Measurements from ENCODE around the gene CSTPP1. TPM values are rescaled to one million over a fixed set of nuclear protein-coding genes. Genes with fewer than 3 reads are reported as not detected.
"Not testable (repeated sequence)": the region's sequence is repeated elsewhere in the genome, so short reads cannot be mapped to it uniquely, and the experiment has no call there.

Gene CSTPP1
- total and polyA plus RNA-seq, 2 donors (not counting 1 experiment from before 2014, with no cell fraction given), result 11.5 to 29.0 TPM

DNA sequence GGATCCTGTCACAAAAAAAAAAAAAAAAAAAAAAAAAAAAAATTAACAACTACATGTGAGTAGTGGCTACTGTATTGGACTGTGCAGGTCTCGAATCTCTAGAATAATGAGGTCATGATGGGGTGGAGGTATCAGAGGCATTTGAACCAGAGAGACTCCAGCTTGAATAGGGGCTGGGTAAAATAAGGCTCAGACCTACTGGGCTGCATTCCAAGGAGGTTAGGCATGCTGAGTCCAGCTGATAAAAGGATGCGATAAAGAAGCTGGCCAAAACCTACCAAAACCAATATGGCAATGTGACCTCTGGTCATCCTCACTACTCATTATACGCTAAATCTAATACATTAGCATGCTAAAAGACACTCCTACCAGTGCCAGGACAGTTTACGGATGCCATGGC, 255.6 kb downstream of the CSTPP1 start:
- H3K4me1 Mint-ChIP-seq, result peaks cover 3% of the 10 kb centered on the region
- H2AFZ ChIP-seq (ENCODE audit: insufficient read depth, low read depth, low read length, poor library complexity, severe bottlenecking), result no peak overlapping the region

DNA sequence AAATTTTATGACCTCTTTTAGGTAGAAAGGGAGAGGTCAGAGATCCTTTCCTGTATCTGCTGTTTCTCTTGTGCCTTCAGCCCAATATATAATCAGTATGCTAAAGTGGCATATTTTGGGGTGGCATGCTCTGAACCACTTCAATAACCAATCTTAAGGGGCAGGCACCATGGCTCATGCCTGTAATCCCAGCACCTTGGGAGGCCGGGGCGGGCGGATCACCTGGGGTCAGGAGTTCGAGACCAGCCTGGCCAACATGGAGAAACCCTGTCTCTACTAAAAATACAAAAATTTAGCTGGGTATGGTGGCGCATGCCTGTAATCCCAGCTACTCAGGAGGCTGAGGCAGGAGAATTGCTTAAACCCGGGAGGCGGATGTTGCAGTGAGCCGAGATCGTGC, 261.6 kb downstream of the CSTPP1 start:
- H3K9ac ChIP-seq (ENCODE audit: low read length); H3K79me2 ChIP-seq (ENCODE audit: control insufficient read depth, insufficient read depth, low read length); CTCF ChIA-PET; H3K27ac ChIP-seq (ENCODE audit: low read length in 2 of 2); ATAC-seq (ENCODE audit: low read depth); DNase-seq; H3K4me1 Mint-ChIP-seq; H3K9me3 Mint-ChIP-seq (ENCODE audit: insufficient read depth); H3K4me3 Mint-ChIP-seq; H3K4me3 ChIP-seq (ENCODE audit: control extremely low read depth in 1 of 5, extremely low read depth in 1 of 5, insufficient read depth in 1 of 5, low read depth in 2 of 5, low read length in 4 of 5); H3K36me3 ChIP-seq (replicated peaks in 1 of 2; ENCODE audit: control extremely low read depth in 1 of 2, control insufficient read depth in 1 of 2, extremely low read depth in 1 of 2, insufficient read depth in 2 of 2, low read length in 1 of 2); H3K4me2 ChIP-seq (replicated peaks; ENCODE audit: low read depth, low read length, poor library complexity, severe bottlenecking); POLR2A ChIA-PET; H3K4me1 ChIP-seq (ENCODE audit: control insufficient read depth in 2 of 2, insufficient read depth in 2 of 2, low read length in 2 of 2); H3K27me3 ChIP-seq (replicated peaks in 1 of 4; ENCODE audit: control extremely low read depth in 1 of 4, control insufficient read depth in 3 of 4, insufficient read depth in 4 of 4, low read length in 3 of 4); H2AFZ ChIP-seq (ENCODE audit: insufficient read depth, low read depth, low read length, poor library complexity, severe bottlenecking); H3K27ac Mint-ChIP-seq; H3K9me3 ChIP-seq (ENCODE audit: control extremely low read depth in 1 of 3, control insufficient read depth in 2 of 3, insufficient read depth in 1 of 3, low read length in 2 of 3); H4K20me1 ChIP-seq (ENCODE audit: control insufficient read depth, insufficient read depth, low read length, poor library complexity, severe bottlenecking); intact Hi-C loops (cut with micrococcal nuclease): not testable (repeated sequence)
- 100% methylated on average over 6 of the region's 9 CpGs for WGBS (ENCODE audit: insufficient coverage)
- H3K27me3 Mint-ChIP-seq, result peaks cover 17% of the 10 kb centered on the region

More for the DNA sequence above, 255.6 kb downstream of the CSTPP1 start:
- H4K20me1 ChIP-seq (ENCODE audit: control insufficient read depth, insufficient read depth, low read length, poor library complexity, severe bottlenecking), result no peaks in the 10 kb centered on the region
- DNase-seq (no peak), ATAC-seq (ENCODE audit: low read depth) (no peak)
- no peaks in the 10 kb centered on the region for H3K9me3 Mint-ChIP-seq (ENCODE audit: insufficient read depth)
- no peak overlapping the region for H3K27ac Mint-ChIP-seq
- peaks cover 2 to 6% of the 10 kb centered on the region in 2 donors for H3K4me1 ChIP-seq (ENCODE audit: control insufficient read depth in 2 of 2, insufficient read depth in 2 of 2, low read length in 2 of 2)
- POLR2A ChIA-PET, result no interaction called here
- peaks cover 21% of the 10 kb centered on the region for H3K27me3 Mint-ChIP-seq
- 94% methylated on average over 3 of the region's 4 CpGs for WGBS (ENCODE audit: insufficient coverage)
- H3K36me3 ChIP-seq (replicated peaks in 1 of 2; ENCODE audit: control extremely low read depth in 1 of 2, control insufficient read depth in 1 of 2, extremely low read depth in 1 of 2, insufficient read depth in 2 of 2, low read length in 1 of 2), result no peaks in the 10 kb centered on the region
- peaks cover 0 to 11% (median 5%) of the 10 kb centered on the region in 4 experiments for H3K27me3 ChIP-seq (replicated peaks in 1 of 4; ENCODE audit: control extremely low read depth in 1 of 4, control insufficient read depth in 3 of 4, insufficient read depth in 4 of 4, low read length in 3 of 4)
- H3K9me3 ChIP-seq (ENCODE audit: control extremely low read depth in 1 of 3, control insufficient read depth in 2 of 3, insufficient read depth in 1 of 3, low read length in 2 of 3), result no peaks in the 10 kb centered on the region
- H3K4me3 ChIP-seq (ENCODE audit: control extremely low read depth in 1 of 5, extremely low read depth in 1 of 5, insufficient read depth in 1 of 5, low read depth in 2 of 5, low read length in 4 of 5), result no peak overlapping the region
- no peak for TF ChIP-seq EZH2 (IDR thresholded peaks at IDR 0.05; ENCODE audit: borderline replicate concordance, insufficient read depth, low read depth, low read length, poor library complexity, severe bottlenecking)
- TF ChIP-seq, protein P1, sequence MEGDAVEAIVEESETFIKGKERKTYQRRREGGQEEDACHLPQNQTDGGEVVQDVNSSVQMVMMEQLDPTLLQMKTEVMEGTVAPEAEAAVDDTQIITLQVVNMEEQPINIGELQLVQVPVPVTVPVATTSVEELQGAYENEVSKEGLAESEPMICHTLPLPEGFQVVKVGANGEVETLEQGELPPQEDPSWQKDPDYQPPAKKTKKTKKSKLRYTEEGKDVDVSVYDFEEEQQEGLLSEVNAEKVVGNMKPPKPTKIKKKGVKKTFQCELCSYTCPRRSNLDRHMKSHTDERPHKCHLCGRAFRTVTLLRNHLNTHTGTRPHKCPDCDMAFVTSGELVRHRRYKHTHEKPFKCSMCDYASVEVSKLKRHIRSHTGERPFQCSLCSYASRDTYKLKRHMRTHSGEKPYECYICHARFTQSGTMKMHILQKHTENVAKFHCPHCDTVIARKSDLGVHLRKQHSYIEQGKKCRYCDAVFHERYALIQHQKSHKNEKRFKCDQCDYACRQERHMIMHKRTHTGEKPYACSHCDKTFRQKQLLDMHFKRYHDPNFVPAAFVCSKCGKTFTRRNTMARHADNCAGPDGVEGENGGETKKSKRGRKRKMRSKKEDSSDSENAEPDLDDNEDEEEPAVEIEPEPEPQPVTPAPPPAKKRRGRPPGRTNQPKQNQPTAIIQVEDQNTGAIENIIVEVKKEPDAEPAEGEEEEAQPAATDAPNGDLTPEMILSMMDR (IDR thresholded peaks at IDR 0.05), result no peak
- H3K4me3 Mint-ChIP-seq, result no peak overlapping the region
- H3K27ac ChIP-seq (ENCODE audit: low read length in 2 of 2), result no peak overlapping the region
- H3K79me2 ChIP-seq (ENCODE audit: control insufficient read depth, insufficient read depth, low read length), result no peaks in the 10 kb centered on the region
- no peak overlapping the region for H3K4me2 ChIP-seq (replicated peaks; ENCODE audit: low read depth, low read length, poor library complexity, severe bottlenecking)
- H3K9ac ChIP-seq (ENCODE audit: low read length), result no peak overlapping the region
- intact Hi-C loops (cut with micrococcal nuclease), result no loop called here
- CTCF ChIA-PET, result interaction anchor here (0.9 kb wide), 1 partner anchor 67 kb away, joined by 3 read pairs; no protein-coding TSS in a partner anchor
